Measurements from ENCODE around the gene PBLD. TPM values are rescaled to one million over a fixed set of nuclear protein-coding genes. Genes with fewer than 3 reads are reported as not detected.
"Not testable (repeated sequence)": the region's sequence is repeated elsewhere in the genome, so short reads cannot be mapped to it uniquely, and the experiment has no call there.

Gene PBLD
- total RNA-seq, 1 experiment from 2014 or later = 11.7 TPM

GRCh38 chr10:68247931-68248330, 84.8 kb downstream of the PBLD start:
- no TSS peak for BruUV-seq (replicated peaks)
- Histone ChIP-seq H3K4me1 (replicated peaks; ENCODE audit: insufficient read depth) (no peaks in the 10 kb centered on the region), H3K4me2 (no peak overlapping the region), H3K36me3 (ENCODE audit: low read depth) (no peaks in the 10 kb centered on the region), H3K9me2 (ENCODE audit: insufficient read depth) (no peaks in the 10 kb centered on the region), H3F3A (ENCODE audit: insufficient read depth, low read depth) (no peaks in the 10 kb centered on the region), H3K27me3 (ENCODE audit: insufficient read depth, low read depth) (no peaks in the 10 kb centered on the region), H2AFZ (no peak overlapping the region), H4K20me1 (ENCODE audit: insufficient read depth) (no peaks in the 10 kb centered on the region), H3K9me3 (ENCODE audit: insufficient read depth, low read depth) (no peaks in the 10 kb centered on the region), H3K27ac (no peak overlapping the region), H3K4me3 (no peak overlapping the region), H3K79me2 (ENCODE audit: low read depth) (no peaks in the 10 kb centered on the region)
- no peak for DNase-seq
- CTCF ChIA-PET = no interaction called here
- intact Hi-C loops (cut with micrococcal nuclease; ENCODE audit: unreplicated experiment) = no loop called here
- TF ChIP-seq EZH2 (IDR thresholded peaks at IDR 0.05; ENCODE audit: low read depth) = no peak
- POLR2A ChIA-PET (ENCODE audit: unreplicated experiment) = no interaction called here

DNA sequence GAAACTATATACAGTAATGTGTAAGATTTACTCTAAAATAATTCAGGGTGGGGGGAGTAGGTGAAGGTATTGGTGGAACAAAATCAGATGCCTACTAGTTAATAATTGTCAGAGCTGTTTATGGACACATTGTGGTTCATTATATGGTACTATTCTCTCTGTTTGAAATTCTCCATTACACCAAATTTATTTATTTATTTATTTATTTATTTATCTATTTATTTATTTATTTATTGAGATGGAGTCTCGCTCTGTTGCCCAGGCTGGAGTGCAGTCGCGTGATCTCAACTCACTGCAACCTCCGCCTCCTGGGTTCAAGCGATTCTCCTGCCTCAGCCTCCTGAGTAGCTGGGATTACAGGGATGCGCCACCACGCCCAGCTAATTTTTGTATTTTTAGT, 86.3 kb downstream of the PBLD start:
- H3K9me3 ChIP-seq (ENCODE audit: insufficient read depth, low read depth); BruUV-seq (replicated peaks); intact Hi-C loops (cut with micrococcal nuclease; ENCODE audit: unreplicated experiment); H3K79me2 ChIP-seq (ENCODE audit: low read depth); DNase-seq; H3K9me2 ChIP-seq (ENCODE audit: insufficient read depth); H3K4me1 ChIP-seq (replicated peaks; ENCODE audit: insufficient read depth); H2AFZ ChIP-seq; H4K20me1 ChIP-seq (ENCODE audit: insufficient read depth); H3K4me2 ChIP-seq; H3K36me3 ChIP-seq (ENCODE audit: low read depth); H3F3A ChIP-seq (ENCODE audit: insufficient read depth, low read depth); H3K4me3 ChIP-seq; H3K27me3 ChIP-seq (ENCODE audit: insufficient read depth, low read depth); H3K27ac ChIP-seq: not testable (repeated sequence)
- ChIA-PET CTCF (interaction anchor here (0.5 kb wide), 1 partner anchor 36 kb away, joined by 5 read pairs; no protein-coding TSS in a partner anchor), POLR2A (ENCODE audit: unreplicated experiment) (interaction anchor here (0.6 kb wide), 1 partner anchor 80 kb away, joined by 5 read pairs; no protein-coding TSS in a partner anchor)

- no peaks in the 10 kb centered on the region for H3K79me2 ChIP-seq (ENCODE audit: low read depth)
- no peaks in the 10 kb centered on the region for H3K27me3 ChIP-seq (ENCODE audit: insufficient read depth, low read depth)
- BruUV-seq (replicated peaks) = no TSS peak
- H3K36me3 ChIP-seq (ENCODE audit: low read depth) = no peaks in the 10 kb centered on the region
- H3K27ac ChIP-seq = no peak overlapping the region
- H3K9me2 ChIP-seq (ENCODE audit: insufficient read depth) = no peaks in the 10 kb centered on the region
- H3K9me3 ChIP-seq (ENCODE audit: insufficient read depth, low read depth) = no peaks in the 10 kb centered on the region
- TF ChIP-seq, protein P1, sequence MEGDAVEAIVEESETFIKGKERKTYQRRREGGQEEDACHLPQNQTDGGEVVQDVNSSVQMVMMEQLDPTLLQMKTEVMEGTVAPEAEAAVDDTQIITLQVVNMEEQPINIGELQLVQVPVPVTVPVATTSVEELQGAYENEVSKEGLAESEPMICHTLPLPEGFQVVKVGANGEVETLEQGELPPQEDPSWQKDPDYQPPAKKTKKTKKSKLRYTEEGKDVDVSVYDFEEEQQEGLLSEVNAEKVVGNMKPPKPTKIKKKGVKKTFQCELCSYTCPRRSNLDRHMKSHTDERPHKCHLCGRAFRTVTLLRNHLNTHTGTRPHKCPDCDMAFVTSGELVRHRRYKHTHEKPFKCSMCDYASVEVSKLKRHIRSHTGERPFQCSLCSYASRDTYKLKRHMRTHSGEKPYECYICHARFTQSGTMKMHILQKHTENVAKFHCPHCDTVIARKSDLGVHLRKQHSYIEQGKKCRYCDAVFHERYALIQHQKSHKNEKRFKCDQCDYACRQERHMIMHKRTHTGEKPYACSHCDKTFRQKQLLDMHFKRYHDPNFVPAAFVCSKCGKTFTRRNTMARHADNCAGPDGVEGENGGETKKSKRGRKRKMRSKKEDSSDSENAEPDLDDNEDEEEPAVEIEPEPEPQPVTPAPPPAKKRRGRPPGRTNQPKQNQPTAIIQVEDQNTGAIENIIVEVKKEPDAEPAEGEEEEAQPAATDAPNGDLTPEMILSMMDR (conservative IDR thresholded peaks at IDR 0.05) = no peak
- no peak for TF ChIP-seq EZH2 (IDR thresholded peaks at IDR 0.05; ENCODE audit: low read depth)
- intact Hi-C loops (cut with micrococcal nuclease; ENCODE audit: unreplicated experiment) = no loop called here
- DNase-seq = no peak
- CTCF ChIA-PET = no interaction called here
- H3K4me1 ChIP-seq (replicated peaks; ENCODE audit: insufficient read depth) = no peaks in the 10 kb centered on the region
- no peak overlapping the region for H3K4me3 ChIP-seq
- no peak overlapping the region for H3K4me2 ChIP-seq
- no peaks in the 10 kb centered on the region for H3F3A ChIP-seq (ENCODE audit: insufficient read depth, low read depth)
- no peak overlapping the region for H2AFZ ChIP-seq
- POLR2A ChIA-PET (ENCODE audit: unreplicated experiment) = no interaction called here
- no peaks in the 10 kb centered on the region for H4K20me1 ChIP-seq (ENCODE audit: insufficient read depth)
Observed at GRCh38 chr10:68242051-68242450, 90.7 kb downstream of the PBLD start.

DNA sequence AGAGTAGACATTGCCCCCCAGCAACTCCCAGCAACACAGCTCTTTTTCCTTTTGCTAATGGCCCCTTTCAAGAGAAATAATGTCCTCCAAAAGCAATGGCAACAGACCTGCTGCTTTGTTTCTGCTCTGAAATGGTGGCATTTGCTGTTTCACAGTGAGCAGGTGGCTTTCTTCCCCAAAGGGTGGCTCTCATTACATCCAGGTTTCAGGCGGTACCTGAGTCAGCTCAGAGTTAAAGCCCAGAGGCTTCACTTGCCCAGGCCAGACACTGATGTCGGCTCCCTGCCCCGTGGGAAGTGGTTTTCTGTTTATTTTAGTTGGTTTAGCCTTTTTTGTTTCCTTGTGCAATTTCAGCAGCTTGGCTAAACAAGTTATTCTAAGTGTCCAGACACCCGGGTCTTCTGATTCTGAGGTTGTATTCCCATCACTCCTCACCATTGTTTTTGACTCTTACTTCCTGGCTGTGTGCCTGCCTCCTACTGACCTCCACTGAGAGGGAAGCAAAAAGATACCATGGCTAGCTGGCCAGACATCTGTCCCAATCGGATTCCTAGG, 93.1 kb downstream of the PBLD start:
- Histone ChIP-seq H3K27me3 (ENCODE audit: insufficient read depth, low read depth) (no peaks in the 10 kb centered on the region), H3K4me2 (no peak overlapping the region), H3K9me3 (ENCODE audit: insufficient read depth, low read depth) (no peaks in the 10 kb centered on the region), H3K9me2 (ENCODE audit: insufficient read depth) (no peaks in the 10 kb centered on the region), H3K36me3 (ENCODE audit: low read depth) (no peaks in the 10 kb centered on the region), H2AFZ (peak overlapping the region; percentile 45; the same call in 1 of the 2 replicates), H4K20me1 (ENCODE audit: insufficient read depth) (no peaks in the 10 kb centered on the region), H3K4me1 (replicated peaks; ENCODE audit: insufficient read depth) (no peaks in the 10 kb centered on the region), H3K4me3 (no peak overlapping the region), H3K27ac (no peak overlapping the region), H3K79me2 (ENCODE audit: low read depth) (no peaks in the 10 kb centered on the region), H3F3A (ENCODE audit: insufficient read depth, low read depth) (no peaks in the 10 kb centered on the region)
- BruUV-seq (replicated peaks) = no TSS peak
- DNase-seq = no peak
- POLR2A ChIA-PET (ENCODE audit: unreplicated experiment) = no interaction called here
- CTCF ChIA-PET = interaction anchor here (0.6 to 0.7 kb wide), 2 partner anchors 110 to 227 kb away, joined by 3 to 4 read pairs; no protein-coding TSS in a partner anchor
- intact Hi-C loops (cut with micrococcal nuclease; ENCODE audit: unreplicated experiment) = no loop called here
- TF ChIP-seq, protein P1 (conservative IDR thresholded peaks at IDR 0.05) = no peak
- no peak for TF ChIP-seq EZH2 (IDR thresholded peaks at IDR 0.05; ENCODE audit: low read depth)
